A549 (cell line): ENCODE results near the gene CACNA1G.

Experiments
- BHLHE40 ChIP-seq: IDR thresholded peaks from 2 replicates; pipeline ENCODE4 v1.6.1; 2012; ENCODE audit warnings: low read depth, low read length, inconsistent platforms
- CTCF ChIP-seq: fragments of >200 bp; sonication (Bioruptor Twin); formaldehyde crosslinking; IDR thresholded peaks from 3 replicates; pipeline ENCODE4 v1.5.1; 2016
- HEYL ChIP-seq: fragments of 250-450 bp; sonication (Bioruptor Pico); IDR thresholded peaks from 2 replicates; pipeline ENCODE4 v1.8.0; 2021; ENCODE audit warnings: mild to moderate bottlenecking, moderate library complexity
- KDM5A ChIP-seq: fragments of 200-600 bp; sonication (generic); IDR thresholded peaks from 2 replicates; pipeline ENCODE4 v1.6.1; 2016; ENCODE audit warnings: antibody characterized with exemption, mild to moderate bottlenecking
- MAX ChIP-seq: IDR thresholded peaks from 2 replicates; pipeline ENCODE4 v1.6.1; 2012
- MYC ChIP-seq: IDR thresholded peaks from 2 replicates; pipeline ENCODE4 v1.6.1; 2012; ENCODE audit warnings: mild to moderate bottlenecking, inconsistent platforms, low read length, improper control_type of control experiment, borderline replicate concordance
- NR3C1 ChIP-seq: fragments of >200 bp; sonication (Bioruptor Twin); formaldehyde crosslinking; IDR thresholded peaks from 3 replicates; pipeline ENCODE4 v1.6.1; 2017
- POLR2A ChIP-seq: IDR thresholded peaks from 2 replicates; pipeline ENCODE4 v1.6.1; 2012; ENCODE audit warnings: mild to moderate bottlenecking, low read length
- SMC3 ChIP-seq: fragments of >200 bp; sonication (Bioruptor Twin); formaldehyde crosslinking; IDR thresholded peaks from 3 replicates; pipeline ENCODE4 v1.6.1; 2018; ENCODE audit warnings: inconsistent platforms
- ZSCAN20 ChIP-seq: fragments of 250-450 bp; sonication (Bioruptor Pico); IDR thresholded peaks from 2 replicates; pipeline ENCODE4 v1.8.0; 2022; ENCODE audit warnings: mild to moderate bottlenecking, moderate library complexity

DNA sequence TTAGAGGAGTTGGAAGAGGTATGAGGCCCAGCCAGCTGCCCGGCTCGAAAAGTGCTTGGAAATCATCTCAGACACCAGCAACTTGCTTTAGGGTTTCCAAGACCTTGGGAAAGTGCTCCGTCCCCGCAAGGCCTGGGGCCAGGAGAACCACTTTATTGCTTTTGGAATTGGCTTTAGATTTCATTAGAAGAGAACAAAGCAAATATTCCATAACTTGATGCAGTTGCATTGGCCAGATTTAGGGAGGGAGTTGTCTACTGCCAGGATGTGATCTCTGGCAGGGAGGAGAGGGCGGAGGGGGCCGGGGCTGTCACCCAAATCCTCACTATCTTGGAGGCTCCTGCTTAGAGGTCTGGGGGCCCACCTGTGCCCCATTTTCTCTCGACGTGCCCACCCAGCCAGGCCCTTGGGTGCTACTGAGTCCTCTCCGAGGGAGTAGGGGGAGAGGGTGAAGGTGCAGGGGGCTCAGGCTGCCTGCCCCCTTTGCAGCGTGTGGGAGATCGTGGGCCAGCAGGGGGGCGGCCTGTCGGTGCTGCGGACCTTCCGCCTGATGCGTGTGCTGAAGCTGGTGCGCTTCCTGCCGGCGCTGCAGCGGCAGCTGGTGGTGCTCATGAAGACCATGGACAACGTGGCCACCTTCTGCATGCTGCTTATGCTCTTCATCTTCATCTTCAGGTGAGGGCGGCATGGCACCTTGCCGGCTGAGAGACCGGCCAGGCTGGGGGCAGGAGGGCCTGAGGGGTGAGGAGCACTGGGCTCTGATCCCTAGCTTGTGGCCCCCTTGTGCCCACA is 30.6 kb downstream of the CACNA1G start:
- no peak for TF ChIP-seq KDM5A
- TF ChIP-seq BHLHE40: no peak
- TF ChIP-seq POLR2A: no peak
- no peak for TF ChIP-seq CTCF
- TF ChIP-seq MAX: no peak
- no peak for TF ChIP-seq HEYL (CRISPR knock-in tag)
- no peak for TF ChIP-seq SMC3
- TF ChIP-seq ZSCAN20: no peak
- no peak for TF ChIP-seq MYC
- TF ChIP-seq NR3C1: no peak
